Loucy (cell line): ENCODE data around the gene FIBCD1.

Source experiments
- H2AFZ ChIP-seq: fragments of 200-600 bp; sonication (generic); 2 replicates; pipeline ENCODE4 v1.6.0; 2016; ENCODE audit warnings: antibody characterized with exemption, mild to moderate bottlenecking, low read length, moderate library complexity
- H3F3A ChIP-seq: fragments of 200-600 bp; 2 replicates; pipeline ENCODE4 v1.6.0; 2016; ENCODE audit warnings: antibody characterized with exemption, low read depth, mild to moderate bottlenecking
- H3K27me3 ChIP-seq: fragments of 200-600 bp; sonication (generic); 2 replicates; pipeline ENCODE4 v1.6.1; 2014; ENCODE audit warnings: low read length, mild to moderate bottlenecking; ENCODE audit not compliant: insufficient read depth, poor library complexity, severe bottlenecking
- H3K36me3 ChIP-seq: fragments of 200-600 bp; sonication (generic); 2 replicates; pipeline ENCODE4 v1.6.1; 2016; ENCODE audit warnings: low read length; ENCODE audit not compliant: insufficient read depth
- H3K4me1 ChIP-seq: fragments of 200-600 bp; sonication (generic); 2 replicates; pipeline ENCODE4 v1.5.1; 2014; ENCODE audit warnings: low read length, mild to moderate bottlenecking; ENCODE audit not compliant: insufficient read depth, poor library complexity, severe bottlenecking
- H3K4me2 ChIP-seq: fragments of 200-600 bp; sonication (generic); 2 replicates; pipeline ENCODE4 v1.6.0; 2014; ENCODE audit warnings: antibody characterized with exemption, low read length, low read depth, mild to moderate bottlenecking; ENCODE audit not compliant: poor library complexity, severe bottlenecking
- H3K4me3 ChIP-seq: fragments of 200-600 bp; sonication (generic); 2 replicates; pipeline ENCODE4 v1.5.1; 2014; ENCODE audit warnings: low read length, mild to moderate bottlenecking, mixed read lengths; ENCODE audit not compliant: poor library complexity, severe bottlenecking
- H3K79me2 ChIP-seq: fragments of 200-600 bp; sonication (generic); 2 replicates; pipeline ENCODE4 v1.6.1; 2014; ENCODE audit warnings: low read length; ENCODE audit not compliant: insufficient read depth
- H3K9ac ChIP-seq: fragments of 200-600 bp; sonication (generic); 2 replicates; pipeline ENCODE4 v1.6.0; 2014; ENCODE audit warnings: mild to moderate bottlenecking, low read depth, low read length, moderate library complexity; ENCODE audit not compliant: poor library complexity, severe bottlenecking
- H3K9me2 ChIP-seq: fragments of 200-600 bp; sonication (generic); replicated peaks from 2 replicates; pipeline ENCODE4 v1.6.1; 2016; ENCODE audit warnings: low read depth, low read length, mixed read lengths
- H3K9me3 ChIP-seq: fragments of 200-600 bp; sonication (generic); 2 replicates; pipeline ENCODE4 v1.6.1; 2014; ENCODE audit warnings: mild to moderate bottlenecking, antibody characterized with exemption, low read length, low read depth; ENCODE audit not compliant: insufficient read depth
- H4K20me1 ChIP-seq: fragments of 200-600 bp; sonication (generic); 2 replicates; pipeline ENCODE4 v1.6.0; 2014; ENCODE audit warnings: antibody characterized with exemption, low read length, mild to moderate bottlenecking; ENCODE audit not compliant: insufficient read depth, poor library complexity, severe bottlenecking
- EZH2phosphoT487 ChIP-seq: fragments of 200-600 bp; IDR thresholded peaks from 2 replicates; pipeline ENCODE4 v1.6.1; 2018; ENCODE audit warnings: antibody characterized with exemption, mild to moderate bottlenecking, moderate library complexity, borderline replicate concordance
- TF ChIP-seq, protein P1 (sequence below): fragments of 200-600 bp; sonication (generic); conservative IDR thresholded peaks from 2 replicates; pipeline ENCODE4 v1.5.1; 2014; ENCODE audit warnings: mild to moderate bottlenecking, antibody characterized with exemption, low read length

FIBCD1 gene

DNA sequence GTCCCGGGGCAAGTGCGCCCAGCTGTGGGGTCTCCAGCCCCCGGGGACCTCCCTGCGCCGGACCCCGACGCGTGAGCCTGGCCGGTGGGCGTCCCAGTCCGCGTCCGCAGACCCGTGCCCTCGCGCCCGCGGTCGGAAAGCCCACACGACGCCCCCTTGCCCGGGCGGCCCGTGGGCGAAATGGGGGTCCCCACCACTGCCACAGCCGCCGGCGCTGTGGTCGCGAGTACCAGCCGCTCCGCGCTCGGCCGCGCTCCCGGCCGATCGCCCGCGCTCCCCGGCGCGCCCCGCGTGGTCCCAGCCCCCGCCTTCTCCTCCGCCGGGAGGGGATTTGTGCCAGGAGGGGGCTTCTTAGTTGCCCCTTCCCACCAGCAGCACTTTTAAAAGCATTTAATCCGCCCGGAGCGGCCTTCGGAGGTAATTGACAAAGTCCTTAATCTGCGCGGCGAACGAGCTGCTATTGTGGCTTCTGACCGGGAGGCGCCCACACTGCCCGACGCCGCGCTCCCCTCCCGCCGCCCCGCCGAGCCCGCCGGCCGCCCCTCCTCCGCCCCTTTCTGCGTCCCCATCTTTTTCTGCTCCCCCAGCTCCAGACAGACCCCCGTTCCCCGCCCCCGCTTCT lies 469 bp upstream of the FIBCD1 start:
- Histone ChIP-seq H3K27me3 (no peaks in the 10 kb centered on the region), H3K9me2 (no peaks in the 10 kb centered on the region), H3K9ac (no peak overlapping the region), H3K4me1 (no peaks in the 10 kb centered on the region), H3K4me3 (no peak overlapping the region), H3K36me3 (no peaks in the 10 kb centered on the region), H2AFZ (no peak overlapping the region), H4K20me1 (no peaks in the 10 kb centered on the region), H3K4me2 (no peak overlapping the region), H3K9me3 (no peaks in the 10 kb centered on the region), H3K79me2 (no peaks in the 10 kb centered on the region), H3F3A (no peaks in the 10 kb centered on the region)
- no peak for TF ChIP-seq EZH2phosphoT487
- TF ChIP-seq, protein P1, sequence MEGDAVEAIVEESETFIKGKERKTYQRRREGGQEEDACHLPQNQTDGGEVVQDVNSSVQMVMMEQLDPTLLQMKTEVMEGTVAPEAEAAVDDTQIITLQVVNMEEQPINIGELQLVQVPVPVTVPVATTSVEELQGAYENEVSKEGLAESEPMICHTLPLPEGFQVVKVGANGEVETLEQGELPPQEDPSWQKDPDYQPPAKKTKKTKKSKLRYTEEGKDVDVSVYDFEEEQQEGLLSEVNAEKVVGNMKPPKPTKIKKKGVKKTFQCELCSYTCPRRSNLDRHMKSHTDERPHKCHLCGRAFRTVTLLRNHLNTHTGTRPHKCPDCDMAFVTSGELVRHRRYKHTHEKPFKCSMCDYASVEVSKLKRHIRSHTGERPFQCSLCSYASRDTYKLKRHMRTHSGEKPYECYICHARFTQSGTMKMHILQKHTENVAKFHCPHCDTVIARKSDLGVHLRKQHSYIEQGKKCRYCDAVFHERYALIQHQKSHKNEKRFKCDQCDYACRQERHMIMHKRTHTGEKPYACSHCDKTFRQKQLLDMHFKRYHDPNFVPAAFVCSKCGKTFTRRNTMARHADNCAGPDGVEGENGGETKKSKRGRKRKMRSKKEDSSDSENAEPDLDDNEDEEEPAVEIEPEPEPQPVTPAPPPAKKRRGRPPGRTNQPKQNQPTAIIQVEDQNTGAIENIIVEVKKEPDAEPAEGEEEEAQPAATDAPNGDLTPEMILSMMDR = no peak

DNA sequence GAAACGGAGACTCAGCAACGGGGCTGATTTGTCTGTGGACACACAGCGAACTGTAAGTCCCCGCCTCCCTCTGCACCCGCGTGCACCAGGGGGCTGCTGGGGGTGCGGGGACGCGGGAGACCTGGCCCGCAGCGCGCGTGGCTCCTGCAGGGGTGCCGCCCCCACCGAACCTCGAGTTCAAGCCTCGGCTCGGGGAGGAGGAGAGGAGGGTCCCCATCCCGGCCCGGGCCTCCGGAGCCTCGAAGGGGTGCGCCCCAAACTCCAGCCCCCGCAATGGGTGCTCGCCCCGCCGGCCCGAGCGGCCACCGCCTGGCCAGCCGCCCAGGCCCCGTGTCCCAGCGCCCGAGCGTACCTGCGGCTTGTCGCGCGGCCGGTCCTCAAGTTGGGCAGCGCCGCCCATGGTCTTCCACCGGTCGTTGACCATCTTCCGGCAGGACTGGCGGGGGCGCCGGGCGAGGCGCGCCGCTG lies 829 bp downstream of the FIBCD1 start:
- TF ChIP-seq, protein P1 = no peak
- TF ChIP-seq EZH2phosphoT487 = no peak
- Histone ChIP-seq H3K4me2 (no peak overlapping the region), H3K9ac (no peak overlapping the region), H3K4me3 (no peak overlapping the region), H3F3A (no peaks in the 10 kb centered on the region), H3K79me2 (no peaks in the 10 kb centered on the region), H3K36me3 (no peaks in the 10 kb centered on the region), H3K27me3 (no peaks in the 10 kb centered on the region), H2AFZ (no peak overlapping the region), H3K9me3 (no peaks in the 10 kb centered on the region), H3K4me1 (no peaks in the 10 kb centered on the region), H4K20me1 (no peaks in the 10 kb centered on the region), H3K9me2 (no peaks in the 10 kb centered on the region)

DNA sequence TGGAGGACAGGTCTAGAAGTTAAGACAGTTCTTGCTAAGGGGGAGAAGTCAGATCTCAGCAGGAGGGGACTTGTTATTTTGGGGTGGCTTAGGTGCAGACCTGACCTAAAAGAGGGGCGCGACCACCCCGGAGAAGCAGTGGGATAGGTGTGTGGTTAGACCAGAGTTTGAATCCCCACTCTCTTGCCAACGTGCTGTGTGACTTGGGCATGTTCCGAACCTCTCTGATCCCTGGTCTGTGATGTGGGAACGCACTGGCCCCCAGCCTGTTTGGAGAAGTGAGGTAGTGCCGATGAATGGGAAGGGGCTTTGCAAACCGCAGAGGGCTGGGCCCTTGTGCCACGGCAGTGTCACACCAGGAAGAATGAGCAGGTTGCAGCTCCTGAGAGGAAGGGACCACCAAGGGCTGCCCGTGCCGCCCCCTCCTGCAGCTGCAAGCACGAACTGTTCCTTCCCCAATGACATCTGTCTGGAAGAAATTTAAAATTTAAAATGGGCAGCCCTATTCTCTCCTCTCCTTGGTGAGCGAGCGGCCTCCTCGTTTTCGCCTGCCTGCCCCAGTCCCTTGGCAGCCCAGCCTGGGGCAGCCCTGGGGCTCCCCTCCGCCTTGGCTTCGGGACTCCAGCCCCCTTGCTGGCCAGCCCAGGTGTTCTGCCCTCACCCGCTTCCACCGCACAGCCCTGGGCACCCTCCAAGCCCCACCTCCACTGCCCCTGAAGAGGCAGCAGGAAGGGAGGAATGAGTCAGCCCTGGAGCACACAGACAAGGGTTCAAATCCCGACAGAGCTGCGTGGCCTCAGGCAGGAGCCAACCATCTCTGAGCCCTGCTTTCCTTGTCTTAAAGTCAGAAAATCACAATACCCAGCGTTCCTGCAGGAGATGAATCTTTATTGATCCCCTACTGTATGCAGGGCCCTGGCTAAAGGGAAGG lies 1.6 kb downstream of the FIBCD1 start:
- Histone ChIP-seq H3K79me2 (no peaks in the 10 kb centered on the region), H3F3A (no peaks in the 10 kb centered on the region), H3K4me3 (no peak overlapping the region), H3K4me2 (no peak overlapping the region), H3K4me1 (no peaks in the 10 kb centered on the region), H3K9me3 (no peaks in the 10 kb centered on the region), H2AFZ (no peak overlapping the region), H3K9me2 (no peaks in the 10 kb centered on the region), H3K9ac (no peak overlapping the region), H3K27me3 (no peaks in the 10 kb centered on the region), H3K36me3 (no peaks in the 10 kb centered on the region), H4K20me1 (no peaks in the 10 kb centered on the region)
- TF ChIP-seq, protein P1 = no peak
- TF ChIP-seq EZH2phosphoT487 = no peak
